ENCODE results near the gene GNG7. TPM values are rescaled to one million over a fixed set of nuclear protein-coding genes. Genes with fewer than 3 reads are reported as not detected.
A peak's percentile ranks its signal among the peaks of the same experiment; 100 is the strongest.

Gene GNG7
- total and polyA plus RNA-seq, 8 donors = 4.0 to 8.8 (median 6.0) TPM

DNA sequence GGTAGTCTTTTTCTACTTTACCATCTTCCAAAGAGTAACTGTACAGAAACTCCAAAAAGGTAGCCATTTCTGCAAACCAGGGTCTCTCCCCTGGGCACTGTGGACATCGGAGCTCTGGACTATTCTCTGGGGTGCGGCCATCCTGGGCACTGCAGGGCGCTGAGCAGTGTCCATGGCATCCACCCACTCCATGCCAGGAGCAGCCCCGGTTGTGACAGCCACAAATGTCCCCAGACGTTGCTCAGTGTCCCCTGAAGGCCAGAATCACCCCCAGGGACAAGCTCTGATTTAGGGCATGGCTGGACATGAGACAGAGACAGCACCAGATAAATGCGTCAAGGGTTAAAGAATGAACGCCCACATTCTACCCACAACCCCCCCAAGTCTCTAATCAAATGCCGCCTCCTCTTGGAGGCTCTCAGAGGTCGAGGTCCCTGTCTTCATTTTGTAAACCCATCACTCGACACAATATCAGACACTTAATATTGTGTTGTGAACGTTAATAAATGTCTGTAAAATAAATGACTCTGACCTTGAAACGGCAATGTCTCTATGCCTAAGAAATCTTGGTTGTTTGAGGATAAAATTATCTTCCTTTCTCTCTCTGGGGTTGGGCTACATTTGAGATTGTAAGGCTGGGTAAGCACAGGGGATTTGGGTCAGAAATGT is 8.9 kb downstream of the GNG7 start:
- WGBS, 2 donors = 46 to 49% methylated on average over 12 of the region's 12 CpGs
- ATAC-seq = no peak
- no peak for FAIRE-seq

DNA sequence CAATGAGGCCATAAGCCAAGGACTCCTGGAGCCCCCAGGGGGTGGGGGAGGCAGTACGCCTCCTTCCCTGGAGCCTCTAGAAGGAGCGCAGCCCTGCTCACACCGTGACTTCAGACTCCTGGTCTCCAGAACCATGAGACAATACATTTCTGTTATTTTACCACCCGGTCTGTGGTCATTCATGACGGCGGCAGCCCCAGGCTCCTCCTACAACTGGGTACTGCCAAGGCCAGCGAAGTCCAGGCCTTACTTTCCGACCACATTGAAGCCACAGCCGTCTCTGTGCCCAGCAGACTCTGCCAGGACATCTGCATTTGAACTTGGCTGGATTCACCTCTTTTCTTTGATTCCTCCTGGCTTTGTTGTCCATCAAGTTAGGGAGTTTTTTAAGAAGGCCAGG is 10.5 kb downstream of the GNG7 start:
- intact Hi-C loops (cut with DNase I) = no loop called here
- H3K27me3 ChIP-seq = no peaks in the 10 kb centered on the region
- no peaks in the 10 kb centered on the region for H3K36me3 ChIP-seq
- no peak for FAIRE-seq
- no peaks in the 10 kb centered on the region for H3K9me3 ChIP-seq
- TF ChIP-seq, protein P1, sequence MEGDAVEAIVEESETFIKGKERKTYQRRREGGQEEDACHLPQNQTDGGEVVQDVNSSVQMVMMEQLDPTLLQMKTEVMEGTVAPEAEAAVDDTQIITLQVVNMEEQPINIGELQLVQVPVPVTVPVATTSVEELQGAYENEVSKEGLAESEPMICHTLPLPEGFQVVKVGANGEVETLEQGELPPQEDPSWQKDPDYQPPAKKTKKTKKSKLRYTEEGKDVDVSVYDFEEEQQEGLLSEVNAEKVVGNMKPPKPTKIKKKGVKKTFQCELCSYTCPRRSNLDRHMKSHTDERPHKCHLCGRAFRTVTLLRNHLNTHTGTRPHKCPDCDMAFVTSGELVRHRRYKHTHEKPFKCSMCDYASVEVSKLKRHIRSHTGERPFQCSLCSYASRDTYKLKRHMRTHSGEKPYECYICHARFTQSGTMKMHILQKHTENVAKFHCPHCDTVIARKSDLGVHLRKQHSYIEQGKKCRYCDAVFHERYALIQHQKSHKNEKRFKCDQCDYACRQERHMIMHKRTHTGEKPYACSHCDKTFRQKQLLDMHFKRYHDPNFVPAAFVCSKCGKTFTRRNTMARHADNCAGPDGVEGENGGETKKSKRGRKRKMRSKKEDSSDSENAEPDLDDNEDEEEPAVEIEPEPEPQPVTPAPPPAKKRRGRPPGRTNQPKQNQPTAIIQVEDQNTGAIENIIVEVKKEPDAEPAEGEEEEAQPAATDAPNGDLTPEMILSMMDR (IDR thresholded peaks at IDR 0.05) = no peak
- H3K4me1 ChIP-seq = peaks cover 0 to 5% (median 0%) of the 10 kb centered on the region in 3 donors
- no peak overlapping the region for H3K4me3 ChIP-seq
- ATAC-seq = no peak
- 81 to 87% methylated on average over 9 of the region's 9 CpGs for WGBS, 2 donors
- no peak overlapping the region for H3K27ac ChIP-seq
- no peak for DNase-seq

More for the DNA sequence above, 8.9 kb downstream of the GNG7 start:
- no peaks in the 10 kb centered on the region for H3K27me3 ChIP-seq
- no peaks in the 10 kb centered on the region for H3K36me3 ChIP-seq
- DNase-seq = no peak
- H3K4me1 ChIP-seq = peaks cover 0 to 5% (median 0%) of the 10 kb centered on the region in 3 donors
- no peak overlapping the region for H3K4me3 ChIP-seq
- TF ChIP-seq, protein P1 (IDR thresholded peaks at IDR 0.05) = no peak
- no peaks in the 10 kb centered on the region for H3K9me3 ChIP-seq
- H3K27ac ChIP-seq = peak overlapping the region in 1 of 4 donors; percentile 81
- intact Hi-C loops (cut with DNase I) = no loop called here

DNA sequence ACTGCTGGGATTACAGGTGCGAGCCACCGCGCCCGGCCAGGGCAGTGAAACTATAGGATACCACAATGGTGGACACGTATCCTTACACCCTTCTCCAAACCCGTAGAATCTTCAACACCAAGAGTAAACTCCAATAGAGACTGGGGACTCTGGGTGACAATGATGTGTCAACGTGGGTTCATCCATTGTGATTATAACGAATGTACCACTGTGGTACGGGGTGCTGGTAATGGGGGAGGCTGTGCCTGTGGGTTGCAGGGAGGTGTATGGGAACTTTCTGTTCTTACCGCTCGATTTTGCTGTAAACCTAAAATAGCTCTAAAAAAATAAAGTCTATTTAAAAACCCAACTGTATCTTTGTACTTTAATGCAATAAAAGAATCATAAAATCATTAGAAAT is 11.6 kb downstream of the GNG7 start:
- ATAC-seq = no peak
- WGBS, 2 donors = 89 to 94% methylated on average over 11 of the region's 11 CpGs
- DNase-seq = no peak
- FAIRE-seq = no peak
- TF ChIP-seq, protein P1 (IDR thresholded peaks at IDR 0.05) = no peak
- Histone ChIP-seq H3K27ac (no peak overlapping the region), H3K27me3 (no peaks in the 10 kb centered on the region), H3K36me3 (no peaks in the 10 kb centered on the region), H3K9me3 (no peaks in the 10 kb centered on the region), H3K4me3 (no peak overlapping the region), H3K4me1 (peaks cover 0 to 5% (median 0%) of the 10 kb centered on the region in 3 donors)
- intact Hi-C loops (cut with DNase I) = no loop called here

DNA sequence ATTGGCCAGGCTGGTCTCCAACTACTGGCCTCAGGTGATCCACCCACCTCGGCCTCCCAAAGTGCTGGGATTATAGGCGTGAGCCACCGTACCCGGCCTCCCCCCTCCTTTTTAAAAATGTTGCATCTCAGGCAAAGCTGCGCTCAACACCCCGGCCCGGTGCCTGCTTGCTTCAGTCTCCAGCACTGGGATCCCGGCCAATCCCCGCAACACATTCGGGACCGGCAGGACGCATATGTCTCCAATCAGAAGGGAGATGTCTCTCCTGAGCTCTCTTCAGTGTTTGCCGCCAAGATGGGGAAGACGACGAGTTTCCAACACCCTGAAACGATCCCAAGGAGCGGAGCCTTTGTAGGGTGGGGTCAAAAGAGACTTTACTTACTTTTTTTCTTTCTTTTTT is 16.1 kb downstream of the GNG7 start:
- intact Hi-C loops (cut with DNase I) = no loop called here
- no peak for DNase-seq
- TF ChIP-seq, protein P1 (IDR thresholded peaks at IDR 0.05) = no peak
- no peaks in the 10 kb centered on the region for H3K4me1 ChIP-seq
- FAIRE-seq = no peak
- ATAC-seq = peak in 1 of 4 donors; percentile 17
- WGBS, 2 donors = 84 to 88% methylated on average over 17 of the region's 17 CpGs
- no peak overlapping the region for H3K4me3 ChIP-seq
- no peaks in the 10 kb centered on the region for H3K9me3 ChIP-seq
- H3K36me3 ChIP-seq = no peaks in the 10 kb centered on the region
- H3K27ac ChIP-seq = peak overlapping the region in 3 of 4 donors; percentile 66 to 81 (median 74)
- H3K27me3 ChIP-seq = no peaks in the 10 kb centered on the region

DNA sequence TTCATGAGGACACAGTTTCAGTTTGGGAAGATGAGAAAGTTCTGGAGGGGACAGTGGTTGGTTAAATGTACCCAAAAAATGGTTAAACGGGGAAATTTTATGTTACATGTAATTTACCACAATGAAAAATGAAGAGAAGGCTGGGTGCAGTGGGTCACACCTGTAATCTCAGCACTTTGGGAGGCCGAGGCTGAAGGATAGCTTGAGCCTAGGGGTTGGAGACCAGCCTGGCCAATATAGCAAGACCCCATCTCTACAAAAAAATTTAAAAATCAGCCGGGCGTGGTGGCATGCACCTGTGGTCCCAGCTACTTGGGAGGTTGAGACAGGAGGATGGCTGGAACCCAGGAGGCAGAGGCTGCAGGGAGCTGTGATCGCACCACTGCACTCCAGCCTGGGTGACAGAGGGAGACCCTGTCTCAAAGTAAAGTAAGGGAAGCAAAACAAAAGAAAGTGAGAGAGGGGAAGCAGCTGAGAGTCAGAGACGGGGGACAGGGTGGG is 17.2 kb downstream of the GNG7 start:
- FAIRE-seq (no peak), ATAC-seq (no peak), DNase-seq (no peak)
- intact Hi-C loops (cut with DNase I) = no loop called here
- H3K27ac ChIP-seq = peak overlapping the region; percentile 51 to 81 (median 70)
- H3K4me3 ChIP-seq = no peak overlapping the region
- 85 to 92% methylated on average over 6 of the region's 6 CpGs for WGBS, 2 donors
- TF ChIP-seq, protein P1 (IDR thresholded peaks at IDR 0.05) = no peak
- H3K4me1 ChIP-seq = no peaks in the 10 kb centered on the region
- no peaks in the 10 kb centered on the region for H3K27me3 ChIP-seq
- H3K36me3 ChIP-seq = no peaks in the 10 kb centered on the region
- H3K9me3 ChIP-seq = no peaks in the 10 kb centered on the region

All from pancreas (tissue), 10 donors.